Heart right ventricle (tissue), 16 donors: ENCODE results near the gene SSBP3. TPM values are rescaled to one million over a fixed set of nuclear protein-coding genes. Genes with fewer than 3 reads are reported as not detected.

Experiments
- ATAC-seq, 8 donors: fragments of 200-7000 bp; cut with Tn5 transposase; one replicate each; pipeline ENCODE4 v1.9.1; 2020; ENCODE audit warnings: mild to moderate bottlenecking in 8 of 8, moderate library complexity in 8 of 8, moderate number of reproducible peaks in 1 of 8
- DNase-seq, 2 donors: peaks; one replicate each; pipeline ENCODE4 v3.0.0-alpha.2; 2020
- H3K27ac ChIP-seq, 10 donors: fragments of 200-600 bp; sonication (generic) in 2 of 10; one replicate each; pipeline versions ENCODE4 v1.5.0 to v1.8.0; 2020 to 2022; ENCODE audit warnings: mild to moderate bottlenecking in 3 of 10
- H3K27me3 ChIP-seq, 7 donors: fragments of 200-600 bp; one replicate each; pipeline ENCODE4 v1.8.0; 2021 to 2022; ENCODE audit warnings: mild to moderate bottlenecking in 2 of 7
- H3K36me3 ChIP-seq, 9 donors: fragments of 200-600 bp; sonication (generic) in 1 of 9; one replicate each; pipeline versions ENCODE4 v1.5.0 to v1.8.0; 2020 to 2022; ENCODE audit warnings: mild to moderate bottlenecking in 2 of 9
- H3K4me1 ChIP-seq, 9 donors: fragments of 200-600 bp; sonication (generic) in 1 of 9; one replicate each; pipeline versions ENCODE4 v1.5.0 to v1.8.0; 2020 to 2022; ENCODE audit warnings: mild to moderate bottlenecking in 4 of 9
- H3K4me3 ChIP-seq, 10 donors: fragments of 200-600 bp; sonication (generic) in 2 of 10; one replicate each; pipeline versions ENCODE4 v1.5.0 to v1.8.0; 2020 to 2022; ENCODE audit warnings: mild to moderate bottlenecking in 7 of 10, moderate library complexity in 2 of 10
- H3K9me3 ChIP-seq, 11 donors: fragments of 200-600 bp in 10 of 11; sonication (generic) in 2 of 11; one replicate each; pipeline versions ENCODE4 v1.5.0 to v1.8.0; 2013 to 2022; ENCODE audit warnings: mild to moderate bottlenecking in 2 of 11, control low read depth in 1 of 11, moderate library complexity in 1 of 11
- WGBS, 2 donors: extraction: QIAGEN DNeasy Blood & Tissue Kit; methylation state at CpG; one replicate each; pipeline ENCODE4 v1.1.7; 2013; ENCODE audit warnings: inconsistent platforms in 1 of 2; 5-methylcytosine and 5-hydroxymethylcytosine counted together
- intact Hi-C, 10 donors: fragments of 100-400 bp; cut with DNase I; formaldehyde crosslinking; loops; one replicate each; pipeline versions ENCODE4 v1.11.1 to v1.14.2; 2022
- polyA plus RNA-seq, 2 donors: library from polyadenylated mRNA; stranded (reverse); fragments of 200-250 nt; gene quantifications; one replicate each; pipeline ENCODE4 v1.2.3, GENCODE V29; 2013
- total RNA-seq, 10 donors: library from RNA; stranded (reverse); fragmentation: NEBNext Ultra II Directional in 3 of 10; extraction: Animal tissue kit (Norgen Biotek cat#: 25700) in 3 of 10; gene quantifications; one replicate each; pipeline versions ENCODE4 v1.2.1 to v1.2.4, GENCODE V29; 2021 to 2023
- TF ChIP-seq, protein P1 (sequence below), 9 donors: fragments of 200-600 bp; sonication (generic) in 2 of 9; IDR thresholded peaks; one replicate each; pipeline versions ENCODE4 v1.5.0 to v1.8.0; 2021 to 2022; ENCODE audit warnings: antibody characterized with exemption in 9 of 9, mild to moderate bottlenecking in 5 of 9, moderate library complexity in 1 of 9
- donor health status: Arrhythmogenic right ventricular cardiomyopathy.
- donor health status: ischemic (EF 13 %, LVEDD 7.1; RV severe dilation, severe dysfunction).
- donor health status: healthy with polysubstance abuse.
- donor health status: DM: no; HTN: yes; CAD: no.
- donor health status: DM: no; HTN: no; CAD: no.
- donor health status: ischemic (EF 25% LVEDD 6.9; RV normal size, moderate dysfunction).
- donor health status: ischemic (EF 25% LVEDD 5.7; RV mildly dilated, moderate dysfunction).
- donor health status: healthy.
- donor health status: DM: yes; HTN: yes; CAD: no.
- donor health status: Ischemic cardiomyopathy.
- donor health status: ischemic (EF 35%, LVEDD 5.7; RV mildly dilated, moderate dysfunction).
- donor health status: nonischemic (EF 11% LVEDD 7.7; RV severe dilation, severe dysfunction).
- donor health status: DM: yes; HTN: yes; CAD: no.
- donor health status: PGD.
- donor health status: ischemic (EF 29% LVEDD 5.4; RV normal size, mild dysfunction).
- donor health status: nonischemic (EF 23%, LVEDD 6.1; RV moderate dilation, normal function).

SSBP3 gene
- total and polyA plus RNA-seq, 12 donors: 17.6 to 71.9 (median 52.8) TPM

DNA sequence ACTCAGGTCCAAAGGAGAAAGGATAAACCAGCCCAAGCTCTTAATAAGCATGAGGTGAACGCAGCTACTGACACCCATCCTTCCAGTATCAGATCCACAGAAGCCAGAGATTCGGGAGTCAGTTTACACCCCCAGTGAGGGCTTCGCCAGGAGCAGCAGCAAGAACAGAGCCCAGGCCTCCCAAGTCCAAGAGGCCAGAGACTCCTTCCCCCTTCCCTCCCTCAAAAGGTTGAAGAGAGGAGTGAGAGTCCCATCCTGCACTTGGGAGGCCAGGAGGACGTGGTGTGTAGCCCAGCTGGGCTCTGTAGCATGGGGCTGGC lies 133.5 kb downstream of the SSBP3 start:
- Histone ChIP-seq H3K4me1 (peaks cover 47 to 89% (median 64%) of the 10 kb centered on the region in 9 donors), H3K9me3 (no peaks in the 10 kb centered on the region), H3K27ac (peak overlapping the region in 9 of 10 donors; percentile 46 to 91 (median 89)), H3K4me3 (no peak overlapping the region), H3K27me3 (no peaks in the 10 kb centered on the region), H3K36me3 (no peaks in the 10 kb centered on the region)
- DNase-seq (no peak), ATAC-seq (peak in 1 of 8 donors; percentile 31)
- TF ChIP-seq, protein P1, sequence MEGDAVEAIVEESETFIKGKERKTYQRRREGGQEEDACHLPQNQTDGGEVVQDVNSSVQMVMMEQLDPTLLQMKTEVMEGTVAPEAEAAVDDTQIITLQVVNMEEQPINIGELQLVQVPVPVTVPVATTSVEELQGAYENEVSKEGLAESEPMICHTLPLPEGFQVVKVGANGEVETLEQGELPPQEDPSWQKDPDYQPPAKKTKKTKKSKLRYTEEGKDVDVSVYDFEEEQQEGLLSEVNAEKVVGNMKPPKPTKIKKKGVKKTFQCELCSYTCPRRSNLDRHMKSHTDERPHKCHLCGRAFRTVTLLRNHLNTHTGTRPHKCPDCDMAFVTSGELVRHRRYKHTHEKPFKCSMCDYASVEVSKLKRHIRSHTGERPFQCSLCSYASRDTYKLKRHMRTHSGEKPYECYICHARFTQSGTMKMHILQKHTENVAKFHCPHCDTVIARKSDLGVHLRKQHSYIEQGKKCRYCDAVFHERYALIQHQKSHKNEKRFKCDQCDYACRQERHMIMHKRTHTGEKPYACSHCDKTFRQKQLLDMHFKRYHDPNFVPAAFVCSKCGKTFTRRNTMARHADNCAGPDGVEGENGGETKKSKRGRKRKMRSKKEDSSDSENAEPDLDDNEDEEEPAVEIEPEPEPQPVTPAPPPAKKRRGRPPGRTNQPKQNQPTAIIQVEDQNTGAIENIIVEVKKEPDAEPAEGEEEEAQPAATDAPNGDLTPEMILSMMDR (IDR thresholded peaks at IDR 0.05): peak in 1 of 9 donors; percentile 51
- intact Hi-C loops: loop anchor here in 4 of 10 donors (5.0 to 10.0 kb wide), 3 partner anchors 55 to 132 kb away; partner anchors contain the start of gene SSBP3 (in 2 of the 4)
- 74 to 89% methylated on average over 4 of the region's 4 CpGs for WGBS, 2 donors

DNA sequence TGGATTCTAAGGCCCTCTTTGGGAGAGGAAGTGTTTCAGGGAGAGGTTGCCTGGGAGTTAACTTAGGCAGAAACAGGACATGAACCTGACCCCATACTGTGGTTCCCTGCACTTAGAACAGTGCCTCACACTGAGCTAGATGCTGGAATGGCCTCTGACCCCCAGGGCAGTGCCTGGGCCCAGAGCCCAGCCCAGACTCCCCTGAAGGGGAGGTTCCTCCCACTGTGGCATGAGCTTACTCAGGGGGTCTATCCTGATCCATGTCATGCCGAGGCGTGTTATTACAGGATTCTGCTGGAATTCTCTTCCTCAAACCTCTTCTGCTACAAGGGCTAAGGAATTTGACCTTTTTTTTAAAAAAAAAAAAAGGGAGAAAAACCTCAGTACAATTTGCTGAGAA lies 134.1 kb downstream of the SSBP3 start:
- no peaks in the 10 kb centered on the region for H3K27me3 ChIP-seq
- H3K36me3 ChIP-seq: no peaks in the 10 kb centered on the region
- ATAC-seq (no peak), DNase-seq (no peak)
- peaks cover 42 to 89% (median 58%) of the 10 kb centered on the region in 9 donors for H3K4me1 ChIP-seq
- no peaks in the 10 kb centered on the region for H3K9me3 ChIP-seq
- TF ChIP-seq, protein P1 (IDR thresholded peaks at IDR 0.05): no peak
- intact Hi-C loops: loop anchor here in 4 of 10 donors (5.0 to 10.0 kb wide), 3 partner anchors 55 to 133 kb away; partner anchors contain the start of gene SSBP3 (in 2 of the 4)
- peak overlapping the region in 4 of 10 donors; percentile 84 to 91 (median 90) for H3K27ac ChIP-seq
- H3K4me3 ChIP-seq: no peak overlapping the region
- 90 to 98% methylated on average over 2 of the region's 2 CpGs for WGBS, 2 donors

DNA sequence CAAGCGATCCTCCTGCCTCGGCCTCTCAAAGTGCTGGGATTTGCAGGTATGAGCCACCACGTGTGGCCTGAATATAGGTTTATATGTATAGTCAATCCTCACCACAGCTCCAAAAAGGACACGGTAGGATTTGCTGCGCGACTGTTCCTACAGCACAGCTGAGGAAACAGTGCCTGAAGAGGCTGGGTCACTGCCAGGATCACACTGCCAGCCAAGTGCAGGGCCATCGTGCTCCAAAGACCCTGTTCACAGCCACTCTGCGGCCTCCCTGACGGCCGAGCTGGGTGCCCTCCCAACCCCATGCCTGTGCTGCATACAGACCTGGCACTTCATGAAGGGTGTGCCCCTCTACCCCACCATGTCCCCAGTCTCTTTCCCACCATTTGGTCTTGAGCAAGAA lies 134.9 kb downstream of the SSBP3 start:
- WGBS, 2 donors: 74 to 80% methylated on average over 9 to 10 of the region's 10 CpGs
- ATAC-seq (no peak), DNase-seq (peak in 1 of 2 donors; percentile 60)
- Histone ChIP-seq H3K27me3 (no peaks in the 10 kb centered on the region), H3K4me3 (no peak overlapping the region), H3K36me3 (no peaks in the 10 kb centered on the region), H3K4me1 (peaks cover 41 to 88% (median 51%) of the 10 kb centered on the region in 9 donors), H3K9me3 (no peaks in the 10 kb centered on the region), H3K27ac (no peak overlapping the region)
- TF ChIP-seq, protein P1 (IDR thresholded peaks at IDR 0.05): no peak
- intact Hi-C loops: loop anchor here in 4 of 10 donors (5.0 to 10.0 kb wide), 3 partner anchors 54 to 133 kb away; partner anchors contain the start of gene SSBP3 (in 2 of the 4)

DNA sequence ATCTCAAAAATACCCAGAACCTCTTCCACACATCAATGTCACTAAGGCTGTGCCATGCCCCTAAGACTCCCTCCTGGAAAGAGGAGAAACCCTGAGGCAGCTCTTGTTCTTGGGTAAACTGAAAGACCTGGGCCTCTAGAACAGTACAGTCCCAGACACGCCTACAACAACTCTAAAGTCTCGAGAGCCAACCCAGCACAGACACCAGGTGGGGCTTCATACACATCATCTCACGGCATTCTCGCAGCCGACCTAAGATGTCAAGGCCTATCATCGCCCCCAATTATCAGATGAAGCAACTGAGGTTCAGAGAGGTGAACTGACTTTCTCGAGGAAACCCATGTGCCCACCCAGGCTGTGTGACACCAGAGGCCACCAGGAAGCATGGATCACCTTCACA lies 135.7 kb downstream of the SSBP3 start:
- TF ChIP-seq, protein P1 (IDR thresholded peaks at IDR 0.05): no peak
- Histone ChIP-seq H3K27ac (no peak overlapping the region), H3K4me3 (no peak overlapping the region), H3K36me3 (no peaks in the 10 kb centered on the region), H3K4me1 (peaks cover 33 to 80% (median 43%) of the 10 kb centered on the region in 9 donors), H3K27me3 (no peaks in the 10 kb centered on the region), H3K9me3 (no peaks in the 10 kb centered on the region)
- intact Hi-C loops: loop anchor here in 4 of 10 donors (5.0 to 10.0 kb wide), 3 partner anchors 53 to 134 kb away; partner anchors contain the start of gene SSBP3 (in 2 of the 4)
- DNase-seq (no peak), ATAC-seq (no peak)
- WGBS, 2 donors: 95 to 96% methylated on average over 7 of the region's 7 CpGs
